Lower leg skin (tissue), 4 donors: ENCODE results near the gene FOXP1. TPM values are rescaled to one million over a fixed set of nuclear protein-coding genes. Genes with fewer than 3 reads are reported as not detected.
A peak's percentile ranks its signal among the peaks of the same experiment; 100 is the strongest.

ENCODE experiments used
- DNase-seq, 2 donors: peaks; one replicate each; pipeline ENCODE4 v3.0.0-alpha.2; 2019; ENCODE audit warnings: low spot score in 2 of 2
- H3K4me3 ChIP-seq: fragments of 200-600 bp; sonication (generic); 2 replicates; pipeline ENCODE4 v1.5.1; 2017; ENCODE audit warnings: mild to moderate bottlenecking, low read depth; ENCODE audit not compliant: poor library complexity, severe bottlenecking
- CTCF ChIP-seq, 3 donors: fragments of 450-650 bp; IDR thresholded peaks; one replicate each; pipeline ENCODE4 v1.5.1; 2016; ENCODE audit warnings: antibody characterized with exemption in 3 of 3, mild to moderate bottlenecking in 3 of 3, moderate library complexity in 2 of 3
- POLR2A ChIP-seq, 2 donors: fragments of 450-650 bp; IDR thresholded peaks; one replicate each; pipeline ENCODE4 v1.6.1; 2016 to 2017; ENCODE audit warnings: antibody characterized with exemption in 2 of 2, mild to moderate bottlenecking in 1 of 2, moderate library complexity in 1 of 2
- WGBS, 2 donors: methylation state at CpG; one replicate each; pipeline ENCODE4 v1.1.5; 2018; 5-methylcytosine and 5-hydroxymethylcytosine counted together
- intact Hi-C: fragments of 100-400 bp; cut with DNase I; formaldehyde crosslinking; loops from one replicate; pipeline ENCODE4 v1.15.0; 2023; ENCODE audit warnings: low total_unique reads
- total RNA-seq, 4 donors: library from RNA; depleted of rRNA; stranded (reverse); fragments of >200 nt; gene quantifications; one replicate each; pipeline ENCODE4 v1.1.0, GENCODE V29; 2016

The FOXP1 gene
- total RNA-seq, 4 donors from 2014 or later: 46.6 to 66.6 (median 55.2) TPM

- TF ChIP-seq CTCF (IDR thresholded peaks at IDR 0.05) (no peak), POLR2A (IDR thresholded peaks at IDR 0.05) (no peak)
- WGBS, 2 donors: 84 to 90% methylated on average over 7 of the region's 7 CpGs
- no peak for DNase-seq
- intact Hi-C loops: no loop called here
- no peak overlapping the region for H3K4me3 ChIP-seq
Measured at GRCh38 chr3:71430941-71431552, 152.5 kb downstream of the FOXP1 start.

- DNase-seq: peak in 1 of 2 donors; percentile 3
- 72 to 79% methylated on average over 5 of the region's 5 CpGs for WGBS, 2 donors
- no peak overlapping the region for H3K4me3 ChIP-seq
- intact Hi-C loops: no loop called here
- TF ChIP-seq CTCF (IDR thresholded peaks at IDR 0.05) (no peak), POLR2A (IDR thresholded peaks at IDR 0.05) (no peak)
Measured at GRCh38 chr3:71429597-71429988, 153.9 kb downstream of the FOXP1 start.

- 15 to 22% methylated on average over 17 of the region's 17 CpGs for WGBS, 2 donors
- DNase-seq: peak; percentile 51 to 83
- intact Hi-C loops: no loop called here
- TF ChIP-seq CTCF (IDR thresholded peaks at IDR 0.05): no peak
- no peak overlapping the region for H3K4me3 ChIP-seq
Measured at GRCh38 chr3:71428841-71429596, 154.5 kb downstream of the FOXP1 start.

- TF ChIP-seq CTCF (IDR thresholded peaks at IDR 0.05): no peak
- TF ChIP-seq POLR2A (IDR thresholded peaks at IDR 0.05): no peak
- intact Hi-C loops: no loop called here
- WGBS, 2 donors: 63 to 77% methylated on average over 2 of the region's 2 CpGs
- no peak overlapping the region for H3K4me3 ChIP-seq
- DNase-seq: peak in 1 of 2 donors; percentile 13
Measured at GRCh38 chr3:71425491-71426071, 157.9 kb downstream of the FOXP1 start.

GRCh38 chr3:71423151-71423906 lies 160.2 kb downstream of the FOXP1 start:
- intact Hi-C loops: no loop called here
- H3K4me3 ChIP-seq: no peak overlapping the region
- TF ChIP-seq POLR2A (IDR thresholded peaks at IDR 0.05) (no peak), CTCF (IDR thresholded peaks at IDR 0.05) (no peak)
- peak in 1 of 2 donors; percentile 55 for DNase-seq
- WGBS, 2 donors: 47 to 53% methylated on average over 12 of the region's 12 CpGs
